Hepatocyte (in vitro differentiated cells): ENCODE measurements around the gene SP140L.

Experiments
- CTCF ChIP-seq: fragments of 200-600 bp; sonication (generic); IDR thresholded peaks from 2 replicates; pipeline ENCODE4 v1.5.1; 2016; ENCODE audit warnings: antibody characterized with exemption, mild to moderate bottlenecking; ENCODE audit not compliant: poor library complexity
- EZH2 ChIP-seq: fragments of 200-600 bp; sonication (generic); IDR thresholded peaks from 2 replicates; pipeline ENCODE4 v1.6.1; 2016; ENCODE audit warnings: antibody characterized with exemption, mild to moderate bottlenecking, borderline replicate concordance

GRCh38 chr2:230419181-230419580, 92.2 kb downstream of the SP140L start:
- no peak for TF ChIP-seq EZH2
- TF ChIP-seq CTCF: no peak
